ENCODE measurements around the gene OR10J5.

GRCh38 chr1:159561497-159561896 lies 25.7 kb upstream of the OR10J5 start:
- TF ChIP-seq EP300 (IDR thresholded peaks at IDR 0.05) (no peak), POLR2A (IDR thresholded peaks at IDR 0.05) (no peak), POLR2AphosphoS5 (IDR thresholded peaks at IDR 0.05) (no peak), CTCF (IDR thresholded peaks at IDR 0.05) (no peak)
